NT2/D1 (cell line): ENCODE results near the gene CDHR4.

Experiments used
- SUZ12 ChIP-seq: IDR thresholded peaks from 2 replicates; pipeline ENCODE4 v1.6.1; 2011; ENCODE audit not compliant: insufficient read length, insufficient read depth; ENCODE audit errors: extremely low read depth
- YY1 ChIP-seq: IDR thresholded peaks from 2 replicates; pipeline ENCODE4 v1.6.1; 2011; ENCODE audit not compliant: insufficient read length, insufficient read depth
- ZNF274 ChIP-seq: IDR thresholded peaks from 2 replicates; pipeline ENCODE4 v1.6.1; 2011; ENCODE audit warnings: mild to moderate bottlenecking, low read depth, low read length

- TF ChIP-seq YY1 = peak; percentile 82
- no peak for TF ChIP-seq ZNF274
- TF ChIP-seq SUZ12 = no peak
Measured at GRCh38 chr3:49786357-49787181, 13.1 kb downstream of the CDHR4 start, which contains the start of gene IP6K1.
